ENCODE results near the gene OTOG.

GRCh38 chr11:17645190-17645970 is 98.3 kb downstream of the OTOG start:
- TF ChIP-seq CTCF (IDR thresholded peaks at IDR 0.05) (no peak), POLR2A (IDR thresholded peaks at IDR 0.05) (no peak)
